HepG2 (cell line): Measurements from ENCODE around the gene RBM27. TPM values are rescaled to one million over a fixed set of nuclear protein-coding genes. Genes with fewer than 3 reads are reported as not detected.

Source experiments
- CCAR2 ChIP-seq: fragments of 200-400 bp; formaldehyde crosslinking; optimal IDR thresholded peaks from 2 replicates; pipeline ENCODE3; 2018; ENCODE audit warnings: low read depth, mild to moderate bottlenecking, low read length, moderate library complexity
- ELF1 ChIP-seq: sonication (generic); formaldehyde crosslinking; IDR thresholded peaks from 2 replicates; pipeline ENCODE4 v1.4.0; 2020; ENCODE audit warnings: missing genetic modification reagents
- HINFP ChIP-seq: sonication (generic); formaldehyde crosslinking; IDR thresholded peaks from 2 replicates; pipeline ENCODE4 v1.4.0; 2020; ENCODE audit warnings: low read depth, mild to moderate bottlenecking, missing genetic modification reagents
- HOXA9 ChIP-seq: sonication (generic); formaldehyde crosslinking; IDR thresholded peaks from 2 replicates; pipeline ENCODE4 v1.8.1; 2022; ENCODE audit warnings: missing genetic modification reagents, mild to moderate bottlenecking, moderate library complexity, borderline replicate concordance
- JDP2 ChIP-seq: sonication (generic); formaldehyde crosslinking; IDR thresholded peaks from 2 replicates; pipeline ENCODE4 v1.8.1; 2022; ENCODE audit warnings: missing genetic modification reagents, borderline replicate concordance
- KDM4B ChIP-seq: sonication (generic); formaldehyde crosslinking; IDR thresholded peaks from 2 replicates; pipeline ENCODE4 v1.4.0; 2020; ENCODE audit warnings: missing genetic modification reagents
- MLXIP ChIP-seq: sonication (generic); formaldehyde crosslinking; IDR thresholded peaks from 2 replicates; pipeline ENCODE4 v1.9.0; 2021; ENCODE audit warnings: missing genetic modification reagents, borderline replicate concordance
- MTA1 ChIP-seq: sonication (generic); formaldehyde crosslinking; IDR thresholded peaks from 2 replicates; pipeline ENCODE4 v1.4.0; 2020; ENCODE audit warnings: missing genetic modification reagents, mild to moderate bottlenecking, borderline replicate concordance
- MTERF4 ChIP-seq: sonication (generic); formaldehyde crosslinking; IDR thresholded peaks from 2 replicates; pipeline ENCODE4 v1.8.0; 2023; ENCODE audit warnings: mild to moderate bottlenecking, missing genetic modification reagents
- SALL2 ChIP-seq: sonication (generic); formaldehyde crosslinking; IDR thresholded peaks from 2 replicates; pipeline ENCODE4 v1.8.1; 2023; ENCODE audit warnings: mild to moderate bottlenecking, missing genetic modification reagents, inconsistent platforms
- TFAP4 ChIP-seq: sonication (generic); IDR thresholded peaks from 2 replicates; pipeline ENCODE4 v1.6.1; 2016; ENCODE audit warnings: low read depth, borderline replicate concordance
- UBTF ChIP-seq: sonication (generic); formaldehyde crosslinking; IDR thresholded peaks from 2 replicates; pipeline ENCODE4 v1.4.0; 2020; ENCODE audit warnings: mild to moderate bottlenecking, missing genetic modification reagents
- ZBTB34 ChIP-seq: sonication (generic); formaldehyde crosslinking; IDR thresholded peaks from 2 replicates; pipeline ENCODE4 v1.8.0; 2022; ENCODE audit warnings: mild to moderate bottlenecking, missing genetic modification reagents
- ZFP36 ChIP-seq: fragments of 150-350 bp; IDR thresholded peaks from 2 replicates; pipeline ENCODE4 v1.6.1; 2018; ENCODE audit warnings: borderline replicate concordance, low read length, low read depth; ENCODE audit not compliant: partially characterized antibody
- ZNF432 ChIP-seq: sonication (generic); formaldehyde crosslinking; IDR thresholded peaks from 2 replicates; pipeline ENCODE4 v1.5.0; 2020; ENCODE audit warnings: missing genetic modification reagents, mild to moderate bottlenecking, borderline replicate concordance
- ZNF781 ChIP-seq: sonication (generic); formaldehyde crosslinking; IDR thresholded peaks from 2 replicates; pipeline ENCODE4 v1.5.1; 2020; ENCODE audit warnings: borderline replicate concordance, mild to moderate bottlenecking, missing genetic modification reagents; ENCODE audit errors: not compliant biosample characterization
- ZNF841 ChIP-seq: sonication (generic); formaldehyde crosslinking; IDR thresholded peaks from 2 replicates; pipeline ENCODE4 v1.8.1; 2023; ENCODE audit warnings: missing genetic modification reagents, borderline replicate concordance
- polyA plus RNA-seq, 8 experiments: library from polyadenylated mRNA; depleted of rRNA in 3 of 8; stranded (reverse) in 7 of 8; unstranded in 1 of 8; fragments of >200 nt; fragmentation: Illumina TruSeq in 4 of 8; extraction: Trizol in 4 of 8; gene quantifications; 2 replicates each; pipeline versions ENCODE4 v1.2.1 to v1.2.3, GENCODE V29; 2011 to 2016; ENCODE audit warnings: low read depth in 4 of 8, missing spikeins in 1 of 8, mixed read lengths in 1 of 8; ENCODE audit not compliant: insufficient read depth in 1 of 8
- total RNA-seq, 5 experiments: library from RNA; depleted of rRNA; stranded (reverse); fragments of >200 nt; fragmentation: Illumina TruSeq; extraction: Trizol; gene quantifications; 2 replicates each; pipeline ENCODE4 v1.2.3, GENCODE V29; 2016; ENCODE audit warnings: low read depth in 1 of 5

Gene RBM27
- total and polyA plus RNA-seq, 2 of the 13 experiments (the other 11 are each of a cell fraction or from before 2014, with no cell fraction given) = 12.9 to 23.4 TPM

GRCh38 chr5:146203011-146203871 is at the start of gene RBM27 (continued):
- no peak for TF ChIP-seq HINFP (CRISPR knock-in tag)
- TF ChIP-seq CCAR2 = no peak
- no peak for TF ChIP-seq JDP2 (CRISPR knock-in tag)
- no peak for TF ChIP-seq MLXIP (CRISPR knock-in tag)
- no peak for TF ChIP-seq ZNF432 (CRISPR knock-in tag)
- peak; percentile 43 for TF ChIP-seq ZNF781 (CRISPR knock-in tag)
- peak; percentile 83 for TF ChIP-seq ELF1 (CRISPR knock-in tag)
- TF ChIP-seq UBTF (CRISPR knock-in tag) = peak; percentile 49; the same call in 1 of the 2 replicates
- TF ChIP-seq TFAP4 = peak; percentile 25; the same call in 1 of the 2 replicates
- TF ChIP-seq KDM4B (CRISPR knock-in tag) = no peak; the same call in 1 of the 2 replicates
- no peak for TF ChIP-seq HOXA9 (CRISPR knock-in tag)
- TF ChIP-seq SALL2 = no peak
- no peak for TF ChIP-seq ZFP36
- 0 out of 2 replicates have a peak, but pooled peaks have one; percentile 11 for TF ChIP-seq ZBTB34 (CRISPR knock-in tag)
- TF ChIP-seq MTERF4 = peak; percentile 61; the same call in 1 of the 2 replicates
- TF ChIP-seq MTA1 (CRISPR knock-in tag) = peak; percentile 62; the same call in 1 of the 2 replicates
- TF ChIP-seq ZNF841 (CRISPR knock-in tag) = no peak
